WTC11 (cell line): ENCODE results near the gene SND1. TPM values are rescaled to one million over a fixed set of nuclear protein-coding genes. Genes with fewer than 3 reads are reported as not detected.

ENCODE experiments used
- ATAC-seq: fragments of 200-7000 bp; cut with Tn5 transposase; 2 replicates; pipeline ENCODE4 v1.10.0; 2021; ENCODE audit warnings: mild to moderate bottlenecking, moderate library complexity
- CTCF ChIA-PET: fragments of 300-600 bp; sonication (Branson Sonifier 250); formaldehyde crosslinking; loops from one replicate; lab custom pipeline; 2021; ENCODE audit warnings: antibody characterized with exemption; lab: Charles Lee
- POLR2A ChIA-PET: fragments of 350-600 bp; sonication (Branson Sonifier 250); formaldehyde crosslinking; loops from one replicate; lab custom pipeline; 2021; ENCODE audit warnings: antibody characterized with exemption; lab: Charles Lee
- DNase-seq: peaks from one replicate; pipeline ENCODE4 v3.0.0; 2021; ENCODE audit warnings: low spot score
- H3K27ac Mint-ChIP-seq: 2 replicates; pipeline ENCODE4 v1.8.0; 2021; ENCODE audit warnings: mixed read lengths
- H3K27me3 Mint-ChIP-seq: 2 replicates; pipeline ENCODE4 v1.8.0; 2021; ENCODE audit warnings: low read depth, mild to moderate bottlenecking, moderate library complexity, mixed read lengths
- H3K36me3 Mint-ChIP-seq: 2 replicates; pipeline ENCODE4 v1.8.0; 2021; ENCODE audit warnings: mixed read lengths
- H3K4me1 Mint-ChIP-seq: 2 replicates; pipeline ENCODE4 v1.8.0; 2022; ENCODE audit warnings: mixed read lengths
- H3K4me3 Mint-ChIP-seq: 2 replicates; pipeline ENCODE4 v1.8.0; 2021; ENCODE audit warnings: mild to moderate bottlenecking, moderate library complexity, mixed read lengths
- H3K9me3 Mint-ChIP-seq: 2 replicates; pipeline ENCODE4 v1.8.0; 2021; ENCODE audit warnings: mixed read lengths
- E2F1 ChIP-seq: sonication (generic); formaldehyde crosslinking; IDR thresholded peaks from 2 replicates; pipeline ENCODE4 v1.8.0; 2022; ENCODE audit warnings: mild to moderate bottlenecking, missing genetic modification reagents
- EMX1 ChIP-seq: fragments of 250-450 bp; sonication (Bioruptor Pico); IDR thresholded peaks from 2 replicates; pipeline ENCODE4 v1.8.0; 2021; ENCODE audit warnings: mild to moderate bottlenecking
- ESRRA ChIP-seq: sonication (generic); formaldehyde crosslinking; IDR thresholded peaks from 2 replicates; pipeline ENCODE4 v1.8.1; 2022; ENCODE audit warnings: mild to moderate bottlenecking, missing genetic modification reagents, borderline replicate concordance
- GRHL2 ChIP-seq: fragments of 250-450 bp; sonication (Bioruptor Pico); IDR thresholded peaks from 2 replicates; pipeline ENCODE4 v1.8.0; 2022; ENCODE audit warnings: mild to moderate bottlenecking, moderate library complexity; ENCODE audit not compliant: insufficient replicate concordance, severe bottlenecking
- NFE2L1 ChIP-seq: sonication (generic); formaldehyde crosslinking; IDR thresholded peaks from 2 replicates; pipeline ENCODE4 v1.8.1; 2023; ENCODE audit warnings: missing genetic modification reagents
- NR3C1 ChIP-seq: sonication (generic); formaldehyde crosslinking; conservative IDR thresholded peaks from 2 replicates; pipeline ENCODE4 v1.8.1; 2023; ENCODE audit warnings: low read depth, mild to moderate bottlenecking, missing genetic modification reagents
- OVOL2 ChIP-seq: fragments of 250-450 bp; sonication (Bioruptor Pico); IDR thresholded peaks from 2 replicates; pipeline ENCODE4 v1.9.0; 2021; ENCODE audit warnings: mild to moderate bottlenecking, borderline replicate concordance
- RELA ChIP-seq: sonication (generic); formaldehyde crosslinking; IDR thresholded peaks from 2 replicates; pipeline ENCODE4 v1.8.1; 2022; ENCODE audit warnings: missing genetic modification reagents, mild to moderate bottlenecking, borderline replicate concordance
- RORB ChIP-seq: fragments of 250-450 bp; sonication (Bioruptor Pico); IDR thresholded peaks from 2 replicates; pipeline ENCODE4 v1.9.0; 2021; ENCODE audit warnings: mild to moderate bottlenecking
- SMAD4 ChIP-seq: sonication (generic); formaldehyde crosslinking; IDR thresholded peaks from 2 replicates; pipeline ENCODE4 v1.8.0; 2022; ENCODE audit warnings: mild to moderate bottlenecking, missing genetic modification reagents
- SOX15 ChIP-seq: fragments of 250-450 bp; sonication (Bioruptor Pico); IDR thresholded peaks from 2 replicates; pipeline ENCODE4 v1.9.0; 2021; ENCODE audit warnings: mild to moderate bottlenecking
- TEAD4 ChIP-seq: sonication (generic); formaldehyde crosslinking; IDR thresholded peaks from 2 replicates; pipeline ENCODE4 v1.8.0; 2022; ENCODE audit warnings: mild to moderate bottlenecking, missing genetic modification reagents
- USF1 ChIP-seq: sonication (generic); formaldehyde crosslinking; IDR thresholded peaks from 2 replicates; pipeline ENCODE4 v1.8.0; 2022; ENCODE audit warnings: mild to moderate bottlenecking, missing genetic modification reagents
- ZBTB43 ChIP-seq: sonication (generic); formaldehyde crosslinking; IDR thresholded peaks from 2 replicates; pipeline ENCODE4 v1.8.1; 2023; ENCODE audit warnings: mild to moderate bottlenecking, missing genetic modification reagents
- ZNF281 ChIP-seq: sonication (generic); formaldehyde crosslinking; IDR thresholded peaks from 2 replicates; pipeline ENCODE4 v1.8.0; 2023; ENCODE audit warnings: mild to moderate bottlenecking, missing genetic modification reagents
- ZNF425 ChIP-seq: fragments of 250-450 bp; sonication (Bioruptor Pico); conservative IDR thresholded peaks from 2 replicates; pipeline ENCODE4 v1.9.0; 2021; ENCODE audit warnings: mild to moderate bottlenecking
- total RNA-seq: library from RNA; stranded (reverse); gene quantifications from 3 replicates; pipeline ENCODE4 v1.2.3, GENCODE V29; 2021
- TF ChIP-seq, protein P1 (sequence below): sonication (generic); formaldehyde crosslinking; IDR thresholded peaks from 2 replicates; pipeline ENCODE4 v1.8.1; 2022; ENCODE audit warnings: mild to moderate bottlenecking, moderate library complexity, missing genetic modification reagents
- TF ChIP-seq, protein P2 (sequence below): sonication (generic); formaldehyde crosslinking; IDR thresholded peaks from 2 replicates; pipeline ENCODE4 v1.8.0; 2023; ENCODE audit warnings: missing genetic modification reagents, mild to moderate bottlenecking, borderline replicate concordance
- TF ChIP-seq, protein P3 (sequence below): sonication (generic); formaldehyde crosslinking; IDR thresholded peaks from 2 replicates; pipeline ENCODE4 v1.8.0; 2023; ENCODE audit warnings: missing genetic modification reagents
- TF ChIP-seq, protein P4 (sequence below): sonication (generic); formaldehyde crosslinking; conservative IDR thresholded peaks from 2 replicates; pipeline ENCODE4 v1.8.1; 2022; ENCODE audit warnings: mild to moderate bottlenecking, missing genetic modification reagents

SND1 gene
- total RNA-seq, 1 experiment from 2014 or later: 261 TPM

DNA sequence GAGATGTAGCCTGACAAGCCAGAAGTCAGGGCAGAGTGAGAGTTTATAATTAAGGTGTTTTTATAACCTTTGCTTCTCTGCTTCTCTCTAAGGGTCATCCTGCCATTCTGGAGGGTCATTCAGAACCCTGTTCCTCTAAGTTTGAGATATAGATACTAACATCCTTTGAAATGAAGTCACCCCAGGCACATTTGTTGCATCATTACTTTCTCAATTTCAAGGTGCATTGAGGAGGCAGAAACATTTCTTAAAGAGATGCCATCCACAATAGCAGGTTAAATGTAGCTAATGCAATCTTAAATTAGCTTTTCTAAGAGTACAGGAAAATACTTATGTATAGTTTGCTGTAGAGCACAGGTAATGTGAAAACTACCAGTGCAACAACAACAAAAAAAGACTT lies 272.9 kb downstream of the SND1 start (continued):
- TF ChIP-seq, protein P1, sequence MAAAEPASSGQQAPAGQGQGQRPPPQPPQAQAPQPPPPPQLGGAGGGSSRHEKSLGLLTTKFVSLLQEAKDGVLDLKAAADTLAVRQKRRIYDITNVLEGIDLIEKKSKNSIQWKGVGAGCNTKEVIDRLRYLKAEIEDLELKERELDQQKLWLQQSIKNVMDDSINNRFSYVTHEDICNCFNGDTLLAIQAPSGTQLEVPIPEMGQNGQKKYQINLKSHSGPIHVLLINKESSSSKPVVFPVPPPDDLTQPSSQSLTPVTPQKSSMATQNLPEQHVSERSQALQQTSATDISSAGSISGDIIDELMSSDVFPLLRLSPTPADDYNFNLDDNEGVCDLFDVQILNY (CRISPR knock-in tag): no peak
- no peak for TF ChIP-seq ESRRA (CRISPR knock-in tag)
- TF ChIP-seq USF1: no peak
- TF ChIP-seq, protein P2, sequence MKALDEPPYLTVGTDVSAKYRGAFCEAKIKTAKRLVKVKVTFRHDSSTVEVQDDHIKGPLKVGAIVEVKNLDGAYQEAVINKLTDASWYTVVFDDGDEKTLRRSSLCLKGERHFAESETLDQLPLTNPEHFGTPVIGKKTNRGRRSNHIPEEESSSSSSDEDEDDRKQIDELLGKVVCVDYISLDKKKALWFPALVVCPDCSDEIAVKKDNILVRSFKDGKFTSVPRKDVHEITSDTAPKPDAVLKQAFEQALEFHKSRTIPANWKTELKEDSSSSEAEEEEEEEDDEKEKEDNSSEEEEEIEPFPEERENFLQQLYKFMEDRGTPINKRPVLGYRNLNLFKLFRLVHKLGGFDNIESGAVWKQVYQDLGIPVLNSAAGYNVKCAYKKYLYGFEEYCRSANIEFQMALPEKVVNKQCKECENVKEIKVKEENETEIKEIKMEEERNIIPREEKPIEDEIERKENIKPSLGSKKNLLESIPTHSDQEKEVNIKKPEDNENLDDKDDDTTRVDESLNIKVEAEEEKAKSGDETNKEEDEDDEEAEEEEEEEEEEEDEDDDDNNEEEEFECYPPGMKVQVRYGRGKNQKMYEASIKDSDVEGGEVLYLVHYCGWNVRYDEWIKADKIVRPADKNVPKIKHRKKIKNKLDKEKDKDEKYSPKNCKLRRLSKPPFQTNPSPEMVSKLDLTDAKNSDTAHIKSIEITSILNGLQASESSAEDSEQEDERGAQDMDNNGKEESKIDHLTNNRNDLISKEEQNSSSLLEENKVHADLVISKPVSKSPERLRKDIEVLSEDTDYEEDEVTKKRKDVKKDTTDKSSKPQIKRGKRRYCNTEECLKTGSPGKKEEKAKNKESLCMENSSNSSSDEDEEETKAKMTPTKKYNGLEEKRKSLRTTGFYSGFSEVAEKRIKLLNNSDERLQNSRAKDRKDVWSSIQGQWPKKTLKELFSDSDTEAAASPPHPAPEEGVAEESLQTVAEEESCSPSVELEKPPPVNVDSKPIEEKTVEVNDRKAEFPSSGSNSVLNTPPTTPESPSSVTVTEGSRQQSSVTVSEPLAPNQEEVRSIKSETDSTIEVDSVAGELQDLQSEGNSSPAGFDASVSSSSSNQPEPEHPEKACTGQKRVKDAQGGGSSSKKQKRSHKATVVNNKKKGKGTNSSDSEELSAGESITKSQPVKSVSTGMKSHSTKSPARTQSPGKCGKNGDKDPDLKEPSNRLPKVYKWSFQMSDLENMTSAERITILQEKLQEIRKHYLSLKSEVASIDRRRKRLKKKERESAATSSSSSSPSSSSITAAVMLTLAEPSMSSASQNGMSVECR (CRISPR knock-in tag): no peak
- no peak for TF ChIP-seq EMX1 (CRISPR knock-in tag)

DNA sequence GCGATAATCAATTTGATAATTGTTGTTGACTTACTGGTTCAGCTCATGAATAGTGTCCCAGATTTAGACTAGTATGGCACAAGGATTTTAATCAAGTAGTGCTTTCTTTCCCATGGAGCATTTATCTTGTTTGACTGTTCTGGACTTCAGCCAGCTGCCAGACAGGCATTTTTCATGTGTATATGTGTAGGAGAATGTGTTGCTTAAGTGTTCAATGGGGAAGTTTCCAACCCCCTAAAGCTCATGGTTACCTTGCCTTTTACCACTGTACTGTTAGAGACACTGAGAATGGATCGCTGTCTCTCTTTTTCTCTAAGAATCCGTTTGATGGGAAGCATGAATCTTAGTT lies 275.3 kb downstream of the SND1 start:
- Mint-ChIP-seq H3K27ac (peak overlapping the region; percentile 20; the same call in 1 of the 2 replicates), H3K4me3 (no peak overlapping the region), H3K36me3 (peaks cover 27% of the 10 kb centered on the region), H3K27me3 (no peaks in the 10 kb centered on the region), H3K9me3 (no peaks in the 10 kb centered on the region; the same call in 1 of the 2 replicates)
- no peak for DNase-seq
- ChIA-PET POLR2A (no interaction called here), CTCF (no interaction called here)
- ATAC-seq: no peak
- no peak for TF ChIP-seq OVOL2
- no peak for TF ChIP-seq NFE2L1
- TF ChIP-seq, protein P3, sequence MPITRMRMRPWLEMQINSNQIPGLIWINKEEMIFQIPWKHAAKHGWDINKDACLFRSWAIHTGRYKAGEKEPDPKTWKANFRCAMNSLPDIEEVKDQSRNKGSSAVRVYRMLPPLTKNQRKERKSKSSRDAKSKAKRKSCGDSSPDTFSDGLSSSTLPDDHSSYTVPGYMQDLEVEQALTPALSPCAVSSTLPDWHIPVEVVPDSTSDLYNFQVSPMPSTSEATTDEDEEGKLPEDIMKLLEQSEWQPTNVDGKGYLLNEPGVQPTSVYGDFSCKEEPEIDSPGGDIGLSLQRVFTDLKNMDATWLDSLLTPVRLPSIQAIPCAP (CRISPR knock-in tag): no peak
- no peak for TF ChIP-seq TEAD4 (CRISPR knock-in tag)
- TF ChIP-seq, protein P4, sequence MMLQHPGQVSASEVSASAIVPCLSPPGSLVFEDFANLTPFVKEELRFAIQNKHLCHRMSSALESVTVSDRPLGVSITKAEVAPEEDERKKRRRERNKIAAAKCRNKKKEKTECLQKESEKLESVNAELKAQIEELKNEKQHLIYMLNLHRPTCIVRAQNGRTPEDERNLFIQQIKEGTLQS (CRISPR knock-in tag): no peak
- TF ChIP-seq ZNF425: no peak
- TF ChIP-seq RORB (CRISPR knock-in tag): no peak
- TF ChIP-seq E2F1 (CRISPR knock-in tag): no peak
- TF ChIP-seq, all 79 proteins: peak for 0
- peaks cover 18% of the 10 kb centered on the region for H3K4me1 Mint-ChIP-seq

GRCh38 chr7:127928222-127928621 lies 276.2 kb downstream of the SND1 start:
- no peak for ATAC-seq
- CTCF ChIA-PET: interaction anchor here (1.1 kb wide), 1 partner anchor 187 kb away, joined by 3 read pairs; no protein-coding TSS in a partner anchor
- H3K4me3 Mint-ChIP-seq: no peak overlapping the region
- TF ChIP-seq NR3C1 (no peak), RELA (CRISPR knock-in tag) (no peak), ZBTB43 (CRISPR knock-in tag) (no peak), GRHL2 (CRISPR knock-in tag) (no peak), SMAD4 (CRISPR knock-in tag) (no peak), SOX15 (CRISPR knock-in tag) (no peak), ZNF281 (CRISPR knock-in tag) (no peak)

More at GRCh38 chr7:127928222-127928621, 276.2 kb downstream of the SND1 start:
- H3K27ac Mint-ChIP-seq: no peak overlapping the region
- DNase-seq: no peak
- H3K36me3 Mint-ChIP-seq: peaks cover 29% of the 10 kb centered on the region
- H3K4me1 Mint-ChIP-seq: peaks cover 27% of the 10 kb centered on the region
- POLR2A ChIA-PET: no interaction called here
- no peaks in the 10 kb centered on the region; the same call in 1 of the 2 replicates for H3K9me3 Mint-ChIP-seq
- H3K27me3 Mint-ChIP-seq: no peaks in the 10 kb centered on the region
